HG03378 (cell line): Measurements from ENCODE around the gene SCCPDH.
"Not testable (repeated sequence)": the region's sequence is repeated elsewhere in the genome, so short reads cannot be mapped to it uniquely, and the experiment has no call there.

ENCODE experiments used
- ATAC-seq: cut with Tn5 transposase; IDR thresholded peaks from one replicate; pipeline ENCODE4 v1.9.1; 2021; ENCODE audit warnings: mild to moderate bottlenecking, moderate library complexity; ENCODE audit not compliant: unreplicated experiment

SCCPDH gene

DNA sequence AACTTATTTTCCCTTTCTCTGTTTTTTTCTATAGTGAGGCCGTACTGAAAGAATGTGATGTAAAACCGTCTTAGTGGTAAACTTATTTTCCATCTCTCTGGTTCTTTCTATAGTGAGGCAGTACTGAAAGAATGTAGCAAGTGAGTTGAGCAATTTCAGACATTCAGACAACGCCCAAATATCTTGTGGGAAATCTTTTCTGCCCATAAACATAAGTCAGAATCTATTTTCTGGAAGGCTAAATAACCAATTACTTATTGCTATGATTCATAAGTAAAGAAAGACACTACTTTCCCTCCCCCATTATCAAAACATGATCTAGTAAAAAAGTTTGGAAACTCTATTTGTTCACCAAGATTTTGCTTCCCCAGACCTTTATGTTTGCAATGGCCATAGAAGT is 18.8 kb upstream of the SCCPDH start:
- no peak for ATAC-seq

DNA sequence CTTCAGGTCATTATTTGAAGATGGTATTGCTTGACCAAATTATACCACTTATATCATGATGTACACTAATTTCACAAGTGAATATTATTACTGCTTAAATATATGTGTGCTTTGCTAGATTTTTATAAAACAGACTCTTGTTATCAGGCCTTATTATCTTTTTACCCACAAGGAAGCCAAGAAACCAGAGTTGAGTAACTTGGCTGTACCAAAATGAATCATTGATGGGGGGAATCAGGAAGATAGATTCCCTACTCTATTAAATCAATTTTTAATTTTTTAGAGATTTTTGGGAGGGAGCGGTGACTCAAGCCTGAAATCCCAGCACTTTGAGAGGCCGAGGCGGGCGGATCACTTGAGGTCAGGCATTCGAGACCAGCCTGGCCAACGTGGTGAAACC is 16.0 kb upstream of the SCCPDH start:
- ATAC-seq, result no peak

DNA sequence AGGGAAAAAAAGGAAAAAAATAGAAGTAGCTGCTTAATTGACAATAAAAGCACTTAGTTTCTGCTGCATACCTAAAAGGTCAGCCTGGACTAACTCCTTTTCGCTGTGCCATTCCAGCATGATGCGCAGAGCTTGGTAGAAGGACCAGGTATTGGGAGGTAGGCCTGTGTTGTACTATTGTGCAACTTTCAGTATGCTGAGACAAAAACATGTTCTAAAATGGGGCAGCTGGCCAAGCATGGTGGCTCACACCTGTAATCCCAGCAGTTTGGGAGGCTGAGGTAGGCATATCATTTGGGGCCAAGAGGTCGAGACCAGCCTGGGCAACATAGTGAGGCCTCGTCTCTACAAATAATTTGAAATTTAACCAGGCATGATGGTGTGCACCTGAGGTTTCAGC is 15.0 kb upstream of the SCCPDH start:
- no peak for ATAC-seq

DNA sequence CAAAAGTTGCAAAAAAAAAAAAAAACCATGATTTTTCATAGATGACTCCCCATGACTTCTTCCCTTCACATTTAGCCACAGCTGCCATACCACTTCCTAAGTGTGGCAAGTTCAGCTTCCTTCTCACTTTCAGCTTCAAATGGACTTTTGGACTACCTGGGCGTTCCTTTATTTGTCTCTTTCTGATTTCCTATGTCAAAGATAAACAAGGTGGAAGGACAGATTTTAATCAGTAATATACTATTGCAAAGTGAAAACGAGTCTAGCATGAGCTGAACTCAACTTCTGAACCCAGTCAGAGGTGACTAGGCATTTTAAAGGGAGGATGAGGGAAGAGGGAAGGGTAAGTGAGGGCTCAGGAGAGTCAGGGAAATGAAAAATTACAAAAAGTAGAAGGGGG is 14.4 kb upstream of the SCCPDH start:
- no peak for ATAC-seq

DNA sequence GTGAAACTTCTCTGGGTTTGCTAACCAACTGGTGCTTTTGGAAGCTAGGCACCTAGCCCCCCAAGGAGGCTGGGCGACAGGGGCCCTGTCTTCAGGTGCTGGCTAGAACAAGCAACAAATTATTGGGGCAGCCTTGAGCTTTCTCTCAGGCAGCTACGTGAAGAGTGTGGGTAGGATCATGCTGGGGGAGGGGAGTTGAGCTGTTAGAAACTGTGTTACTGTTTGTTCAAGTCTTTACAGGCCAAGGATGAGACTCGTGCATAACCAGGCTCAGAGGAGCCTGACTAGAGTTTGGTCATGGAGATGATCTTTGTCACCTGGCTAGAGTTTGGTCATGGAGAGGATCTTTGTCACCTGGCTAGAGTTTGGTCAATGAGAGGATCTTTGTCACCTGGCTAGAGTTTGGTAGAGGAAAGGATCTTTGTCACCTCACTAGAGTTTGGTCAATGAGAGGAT is 12.6 kb upstream of the SCCPDH start:
- no peak for ATAC-seq

DNA sequence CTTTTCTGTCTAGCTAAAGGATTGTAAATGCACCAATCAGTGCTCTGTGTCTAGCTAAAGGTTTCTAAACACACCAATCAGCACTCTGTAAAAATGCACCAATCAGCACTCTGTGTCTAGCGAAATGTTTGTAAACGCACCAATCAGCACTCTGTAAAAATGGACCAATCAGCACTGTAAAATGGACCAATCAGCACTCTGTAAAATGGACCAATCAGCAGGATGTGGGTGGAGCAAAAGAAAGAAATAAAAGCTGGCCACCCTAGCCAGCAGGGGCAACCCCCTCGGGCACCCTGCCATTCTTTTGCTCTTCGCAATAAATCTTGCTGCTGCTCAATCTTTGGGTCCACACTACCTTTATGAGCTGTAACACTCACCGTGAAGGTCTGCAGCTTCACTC is 11.8 kb upstream of the SCCPDH start:
- not testable (repeated sequence) for ATAC-seq

DNA sequence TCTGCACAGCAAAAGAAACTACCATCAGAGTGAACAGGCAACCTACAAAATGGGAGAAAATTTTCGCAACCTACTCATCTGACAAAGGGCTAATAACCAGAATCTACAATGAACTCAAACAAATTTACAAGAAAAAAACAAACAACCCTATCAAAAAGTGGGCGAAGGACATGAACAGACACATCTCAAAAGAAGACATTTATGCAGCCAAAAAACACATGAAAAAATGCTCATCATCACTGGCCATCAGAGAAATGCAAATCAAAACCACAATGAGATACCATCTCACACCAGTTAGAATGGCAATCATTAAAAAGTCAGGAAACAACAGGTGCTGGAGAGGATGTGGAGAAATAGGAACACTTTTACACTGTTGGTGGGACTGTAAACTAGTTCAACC is 4.8 kb upstream of the SCCPDH start:
- not testable (repeated sequence) for ATAC-seq

DNA sequence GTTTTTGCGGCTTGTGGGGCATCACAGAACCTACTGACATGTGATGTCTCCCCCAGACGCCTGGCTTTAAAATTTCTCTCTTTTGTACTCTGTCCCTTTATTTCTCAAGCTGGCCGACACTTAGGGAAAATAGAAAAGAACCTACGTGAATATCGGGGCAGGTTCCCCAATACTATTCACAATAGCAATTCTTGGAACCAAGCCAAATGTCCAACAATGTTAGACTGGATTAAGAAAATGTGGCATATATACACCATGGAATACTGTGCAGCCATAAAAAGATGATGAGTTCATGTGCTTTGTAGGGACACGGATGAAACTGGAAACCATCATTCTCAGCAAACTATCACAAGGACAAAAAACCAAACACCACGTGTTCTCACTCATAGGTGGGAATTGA is 3.4 kb upstream of the SCCPDH start:
- not testable (repeated sequence) for ATAC-seq

DNA sequence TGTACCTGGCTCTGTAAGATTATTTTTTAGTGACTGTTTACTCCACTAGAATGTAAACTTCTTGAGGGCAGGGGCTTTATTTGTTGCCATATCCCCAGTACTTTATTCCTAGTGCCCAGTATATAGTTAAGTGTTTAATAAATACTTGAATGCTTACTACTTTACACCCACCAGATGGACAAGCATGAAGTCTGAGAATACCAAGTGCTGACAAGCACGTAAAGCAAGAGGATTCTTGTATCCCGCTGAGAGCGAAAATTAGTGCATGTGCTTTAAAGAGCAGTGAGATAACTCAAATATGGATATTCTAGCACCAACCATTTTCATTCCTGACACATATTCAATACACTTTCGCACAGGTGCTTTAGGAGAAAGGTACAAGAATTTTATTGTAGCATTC is 1.5 kb upstream of the SCCPDH start:
- ATAC-seq, result no peak

DNA sequence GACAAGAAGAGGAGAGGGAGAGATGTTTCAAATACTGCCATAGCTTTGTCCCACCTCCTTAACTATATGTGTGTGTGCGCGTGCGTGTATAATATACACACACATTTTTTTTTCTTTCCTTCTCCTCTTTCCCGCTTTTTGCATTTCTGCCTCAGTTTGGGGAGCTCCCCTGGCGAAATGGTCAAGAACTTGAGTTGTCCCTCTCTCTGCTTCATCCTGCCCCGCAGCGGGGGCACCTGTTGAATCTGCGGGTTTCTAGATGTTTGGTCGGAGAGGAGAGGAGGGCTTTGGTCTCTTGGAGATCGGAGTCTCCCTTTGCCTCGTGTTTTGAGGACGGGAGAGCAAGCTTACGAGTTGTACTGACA is 504 bp downstream of the SCCPDH start:
- peak; percentile 40 for ATAC-seq

DNA sequence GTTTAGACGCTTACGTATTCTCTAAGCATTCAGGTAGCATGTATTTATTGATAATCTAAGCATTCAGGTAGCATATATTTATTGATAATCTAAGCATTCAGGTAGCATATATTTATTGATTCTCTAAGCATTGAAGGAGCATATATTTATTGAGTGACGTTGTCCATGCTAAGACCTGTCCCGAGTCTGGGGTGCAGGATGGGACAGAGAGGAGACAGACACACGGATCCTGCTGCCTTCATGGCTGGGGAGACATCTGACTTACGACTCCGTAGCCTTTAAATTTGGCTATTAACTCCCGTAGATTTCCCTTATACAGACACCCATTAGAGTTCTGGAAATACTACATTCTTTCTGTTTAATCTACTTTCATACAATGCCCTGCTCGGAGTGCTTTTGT is 982 bp downstream of the SCCPDH start:
- ATAC-seq, result no peak

DNA sequence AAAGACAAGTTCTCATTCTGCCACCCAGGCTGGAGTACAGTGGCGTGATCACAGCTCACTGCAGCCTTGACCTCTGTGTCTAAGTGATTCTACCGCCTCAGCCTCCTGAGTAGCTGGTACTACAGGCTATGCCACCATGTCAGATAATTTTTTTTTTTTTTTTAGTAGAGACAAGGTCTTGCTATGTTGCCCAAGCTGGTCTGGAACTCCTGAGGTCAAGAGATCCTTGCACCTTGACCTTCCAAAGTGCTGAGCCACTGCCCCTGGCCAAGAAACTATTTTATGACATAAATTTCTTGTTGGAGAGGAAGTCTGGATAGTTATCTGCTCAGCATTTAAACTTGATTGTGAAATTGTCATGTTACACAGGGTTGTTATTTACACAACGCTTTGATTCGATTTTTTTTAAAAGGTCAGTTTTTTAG is 2.1 kb downstream of the SCCPDH start:
- ATAC-seq, result no peak

DNA sequence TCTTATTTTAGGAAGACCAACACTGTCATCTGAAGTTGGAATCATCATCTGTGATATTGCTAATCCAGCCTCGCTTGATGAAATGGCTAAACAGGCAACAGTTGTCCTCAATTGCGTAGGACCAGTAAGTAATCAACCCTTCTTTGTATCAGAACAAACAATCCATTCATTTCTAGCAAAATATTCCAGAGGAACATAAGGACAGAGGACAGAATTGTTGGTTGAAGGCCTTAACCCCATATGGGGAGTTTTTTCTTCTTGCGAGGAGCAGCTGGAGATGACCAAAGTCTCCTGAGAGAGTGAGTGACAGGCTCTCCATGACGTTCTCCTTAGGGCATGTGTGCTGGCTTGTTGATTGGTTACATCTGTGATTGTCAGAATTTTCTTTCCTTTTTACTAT is 2.7 kb downstream of the SCCPDH start:
- no peak for ATAC-seq

DNA sequence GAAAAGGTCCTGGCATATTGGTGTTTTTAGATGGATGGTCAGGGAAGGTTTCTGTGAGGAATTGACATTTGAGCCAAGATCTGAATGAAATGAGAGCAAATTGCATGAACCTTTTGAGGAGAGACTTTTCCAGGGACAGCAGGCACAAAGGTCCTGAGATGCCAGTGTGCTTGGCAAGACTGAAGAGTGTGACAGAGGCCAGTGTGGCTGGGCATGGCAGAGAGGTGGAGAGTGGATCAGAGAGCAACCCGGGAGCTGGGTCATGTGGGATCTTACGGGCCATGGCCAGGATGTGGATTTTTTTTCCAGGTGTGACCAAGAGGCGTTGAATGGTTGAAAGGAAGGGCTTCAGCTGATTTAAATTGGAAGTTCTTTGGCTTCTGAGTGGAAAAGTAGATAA is 3.4 kb downstream of the SCCPDH start:
- ATAC-seq, result no peak

DNA sequence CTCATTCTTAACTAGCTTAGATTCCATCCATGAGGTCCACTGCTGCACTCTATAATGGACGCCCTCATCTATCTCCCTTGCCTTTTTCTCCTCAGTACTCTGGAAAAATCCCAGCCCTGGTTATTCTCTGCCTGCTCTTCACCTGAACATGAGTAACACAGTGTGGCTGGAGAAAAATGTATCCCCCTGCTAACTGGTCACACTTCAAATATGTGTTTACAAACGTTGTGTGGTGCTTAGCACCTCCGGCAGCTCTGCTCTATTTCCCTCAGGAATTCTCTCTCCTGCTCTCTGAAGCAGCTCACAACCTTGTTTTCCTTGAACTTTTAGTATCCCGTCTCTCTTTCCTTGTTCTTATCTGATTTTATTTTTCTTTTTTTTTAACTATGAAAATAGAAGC is 4.1 kb downstream of the SCCPDH start:
- ATAC-seq, result no peak

DNA sequence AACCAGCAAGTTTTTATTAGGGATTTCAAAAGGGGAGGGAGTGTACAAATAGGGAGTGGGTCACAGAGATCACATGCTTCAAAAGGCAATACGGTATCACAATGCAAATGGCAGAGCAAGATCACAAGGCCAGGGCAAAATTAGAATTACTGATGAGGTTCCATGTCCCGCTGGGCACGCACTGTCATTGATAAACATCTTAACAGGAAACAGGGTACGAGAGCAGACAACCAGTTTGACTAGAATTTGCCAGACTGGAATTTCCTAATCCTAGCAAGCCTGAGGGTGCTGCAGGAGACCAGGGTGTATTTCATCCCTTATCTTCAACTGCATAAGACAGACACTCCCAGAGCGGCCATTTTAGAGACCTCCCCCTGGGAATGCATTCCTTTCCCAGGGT is 4.8 kb downstream of the SCCPDH start:
- not testable (repeated sequence) for ATAC-seq

DNA sequence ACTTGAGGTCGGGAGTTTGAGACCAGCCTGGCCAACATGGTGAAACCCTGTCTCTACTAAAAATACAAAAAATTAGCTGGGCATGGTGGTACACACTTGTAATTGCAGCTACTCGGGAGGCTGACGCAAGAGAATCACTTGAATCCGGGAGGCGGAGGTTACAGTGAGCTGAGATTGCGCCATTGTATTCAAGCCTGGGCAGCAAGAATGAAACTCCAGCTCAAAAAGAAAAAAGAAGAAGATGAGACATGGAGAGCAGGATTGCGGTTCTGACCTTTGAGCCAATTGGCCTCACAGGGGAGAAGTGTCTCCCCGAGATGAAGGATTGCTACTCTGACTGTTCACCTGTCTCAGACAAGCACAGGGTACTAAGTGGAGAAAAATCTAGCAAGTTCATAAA is 6.6 kb downstream of the SCCPDH start:
- no peak for ATAC-seq

DNA sequence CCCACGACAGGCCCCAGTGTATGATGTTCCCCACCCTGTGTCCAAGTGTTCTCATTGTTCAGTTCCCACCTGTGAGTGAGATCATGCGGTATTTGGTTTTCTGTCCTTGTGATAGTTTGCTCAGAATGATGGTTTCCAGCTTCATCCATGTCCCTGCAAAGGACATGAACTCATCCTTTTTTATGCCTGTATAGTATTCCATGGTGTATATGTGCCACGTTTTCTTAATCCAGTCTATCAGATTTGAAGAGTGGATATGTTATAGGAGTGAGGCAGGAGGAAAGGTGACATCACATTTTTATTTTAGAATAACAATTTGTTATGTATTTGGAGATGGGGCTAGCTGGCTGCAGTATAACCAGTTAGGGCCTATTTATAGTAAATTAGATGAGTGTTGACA is 7.7 kb downstream of the SCCPDH start:
- not testable (repeated sequence) for ATAC-seq

DNA sequence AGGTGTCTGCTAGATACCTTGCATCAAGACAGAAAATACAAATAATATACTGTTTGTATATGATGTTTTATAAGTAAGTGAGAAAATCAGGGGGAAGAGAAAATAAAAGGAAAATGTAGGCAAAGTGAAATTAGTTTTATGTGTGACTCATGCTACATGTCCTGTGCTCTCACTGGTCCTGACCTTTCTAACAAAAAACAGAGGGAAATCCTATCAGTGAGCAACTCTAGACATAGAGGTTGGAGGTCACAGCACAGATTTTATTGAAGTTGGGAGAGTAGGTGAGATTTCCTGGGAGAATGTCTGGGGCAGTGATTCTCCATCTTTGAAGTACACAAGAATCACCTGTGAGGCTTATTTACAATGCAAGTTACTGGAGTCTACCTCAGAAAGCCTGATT is 9.5 kb downstream of the SCCPDH start:
- no peak for ATAC-seq

DNA sequence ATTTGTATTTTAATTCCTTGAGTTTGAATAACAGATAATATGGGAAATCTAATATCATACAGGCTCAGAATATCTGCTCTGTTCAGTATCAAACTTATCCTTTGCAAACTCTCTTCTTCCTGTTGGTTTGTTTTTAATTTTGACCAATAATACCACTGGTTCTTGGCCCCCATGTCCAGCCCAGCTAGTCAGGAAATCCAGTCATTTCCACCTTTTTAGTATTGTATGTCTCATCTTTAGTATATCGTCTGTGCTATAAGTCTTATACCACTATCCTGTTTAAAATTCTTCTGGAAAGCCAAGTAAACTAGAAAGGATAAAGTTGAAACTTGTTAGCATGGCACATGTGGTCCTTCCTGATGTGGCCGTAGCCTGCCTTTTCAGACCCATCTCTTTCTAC is 10.7 kb downstream of the SCCPDH start:
- ATAC-seq, result no peak

DNA sequence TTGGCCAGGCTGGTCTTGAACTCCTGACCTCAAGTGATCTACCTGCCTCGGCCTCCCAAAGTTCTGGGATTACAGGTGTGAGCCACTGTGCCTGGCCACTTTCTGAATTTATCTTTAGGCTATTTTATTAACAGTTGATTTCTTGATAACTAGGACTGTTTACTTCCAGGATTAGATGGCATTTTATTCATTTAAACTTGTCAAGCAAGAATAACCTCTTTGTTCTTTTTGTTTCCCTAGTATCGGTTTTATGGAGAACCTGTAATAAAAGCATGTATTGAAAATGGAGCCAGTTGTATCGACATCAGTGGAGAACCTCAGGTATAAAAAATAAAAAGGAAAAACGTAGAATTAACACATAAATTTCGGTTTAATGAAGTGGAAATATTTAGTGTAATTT is 11.5 kb downstream of the SCCPDH start:
- no peak for ATAC-seq

DNA sequence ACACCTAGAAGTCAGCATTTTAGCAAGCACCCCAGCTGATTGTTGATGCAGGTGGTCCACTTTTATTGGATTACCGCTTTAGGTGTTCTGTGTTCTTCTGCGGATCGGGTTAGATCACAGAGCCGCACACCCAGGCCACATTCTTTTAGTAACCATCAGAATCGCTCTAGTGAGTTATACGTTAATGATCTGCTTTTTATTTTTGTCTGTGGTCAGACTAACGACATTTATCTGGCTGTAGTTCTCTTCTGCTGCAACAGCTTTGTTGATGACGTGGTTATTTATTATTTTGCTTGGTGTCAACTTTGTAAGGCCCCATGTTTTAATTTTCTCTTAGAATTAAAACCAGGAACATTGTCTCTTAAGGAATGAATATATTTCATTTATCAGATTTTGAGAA is 18.2 kb downstream of the SCCPDH start:
- ATAC-seq, result no peak

DNA sequence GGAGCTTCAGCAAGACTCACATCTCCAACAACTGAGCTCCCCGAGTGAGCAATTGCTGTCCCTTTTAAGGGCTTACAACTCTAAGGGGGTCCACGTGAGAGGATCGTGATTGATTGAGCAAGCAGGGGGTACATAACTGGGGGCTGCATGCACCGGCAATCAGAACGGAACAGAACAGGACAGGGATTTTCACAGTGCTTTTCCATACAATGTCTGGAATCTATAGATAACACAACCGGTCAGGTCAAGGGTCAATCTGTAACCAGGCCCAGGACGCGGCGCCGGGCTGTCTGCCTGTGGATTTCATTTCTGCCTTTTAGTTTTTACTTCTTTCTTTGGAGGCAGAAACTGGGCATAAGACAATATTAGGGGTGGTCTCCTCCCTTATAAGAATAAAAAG is 21.9 kb downstream of the SCCPDH start:
- ATAC-seq, result not testable (repeated sequence)

DNA sequence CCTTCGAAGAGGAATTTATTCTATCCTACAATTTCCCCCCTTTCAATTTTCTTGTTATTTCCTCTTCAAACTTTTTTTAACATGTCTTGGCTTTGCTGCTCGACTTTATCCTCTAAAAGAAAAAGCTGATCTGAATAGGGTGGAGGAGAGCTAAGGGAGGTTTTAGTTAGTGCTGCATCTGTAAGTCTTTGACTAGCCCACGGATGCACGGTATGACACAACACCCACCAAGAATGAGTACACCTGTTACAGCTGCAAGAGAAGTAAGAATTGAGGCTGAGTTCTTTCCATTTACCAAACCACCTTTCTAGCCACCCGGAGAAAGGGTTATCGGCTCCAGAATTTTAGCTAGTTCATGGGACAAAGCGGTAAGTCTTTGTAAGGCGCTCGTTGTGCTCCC is 23.8 kb downstream of the SCCPDH start:
- no peak for ATAC-seq
